DND-41 (cell line): ENCODE measurements around the gene ESR1.

Experiments
- ATAC-seq: fragments of 200-7000 bp; cut with Tn5 transposase; 3 replicates; pipeline ENCODE4 v1.9.1; 2021; ENCODE audit warnings: low read depth; ENCODE audit not compliant: insufficient read depth
- DNase-seq: peaks from one replicate; pipeline ENCODE4 v3.0.0-alpha.2; 2020
- H2AFZ ChIP-seq: 2 replicates; pipeline ENCODE4 v1.6.0; 2012; ENCODE audit warnings: low read depth, low read length
- H3K27ac ChIP-seq: 2 replicates; pipeline ENCODE4 v1.5.1; 2012; ENCODE audit warnings: low read length, inconsistent platforms
- H3K27me3 ChIP-seq: fragments of 200-600 bp; sonication (generic); 2 replicates; pipeline ENCODE4 v1.6.0; 2012; ENCODE audit warnings: low read length, mild to moderate bottlenecking, inconsistent platforms; ENCODE audit not compliant: insufficient read depth, poor library complexity
- H3K36me3 ChIP-seq: 2 replicates; pipeline ENCODE4 v1.5.1; 2012; ENCODE audit warnings: low read length, inconsistent platforms; ENCODE audit not compliant: insufficient read depth
- H3K4me1 ChIP-seq: 2 replicates; pipeline ENCODE4 v1.5.1; 2012; ENCODE audit warnings: mild to moderate bottlenecking, low read length; ENCODE audit not compliant: insufficient read depth
- H3K4me2 ChIP-seq: 2 replicates; pipeline ENCODE4 v1.6.0; 2012; ENCODE audit warnings: mild to moderate bottlenecking, moderate library complexity, low read length, inconsistent platforms; ENCODE audit not compliant: insufficient read depth
- H3K4me3 ChIP-seq, 2 experiments: fragments of 200-600 bp in 1 of 2; shearing (Covaris generic) in 1 of 2; 2 replicates each; pipeline ENCODE4 v1.5.1; 2012 to 2016; ENCODE audit warnings: inconsistent platforms in 2 of 2, low read length in 2 of 2, mild to moderate bottlenecking in 2 of 2, low read depth in 1 of 2, moderate library complexity in 1 of 2
- H3K79me2 ChIP-seq: 2 replicates; pipeline ENCODE4 v1.6.0; 2012; ENCODE audit warnings: low read length, inconsistent platforms; ENCODE audit not compliant: insufficient read depth
- H3K9ac ChIP-seq: 2 replicates; pipeline ENCODE4 v1.6.0; 2012; ENCODE audit warnings: low read depth, mild to moderate bottlenecking, inconsistent platforms, low read length, moderate library complexity
- H3K9me3 ChIP-seq: 2 replicates; pipeline ENCODE4 v1.5.1; 2012; ENCODE audit warnings: low read length, moderate library complexity, mild to moderate bottlenecking, inconsistent platforms; ENCODE audit not compliant: insufficient read depth, severe bottlenecking
- H4K20me1 ChIP-seq: 2 replicates; pipeline ENCODE4 v1.6.0; 2012; ENCODE audit warnings: low read length; ENCODE audit not compliant: insufficient read depth
- EZH2 ChIP-seq: IDR thresholded peaks from 3 replicates; pipeline ENCODE4 v1.6.1; 2012; ENCODE audit warnings: borderline replicate concordance, low read depth, mild to moderate bottlenecking, moderate library complexity, low read length, inconsistent platforms; ENCODE audit not compliant: severe bottlenecking
- TF ChIP-seq, protein P1 (sequence below): IDR thresholded peaks from 2 replicates; pipeline ENCODE4 v1.5.1; 2012; ENCODE audit warnings: borderline replicate concordance, low read length, moderate library complexity, mild to moderate bottlenecking; ENCODE audit not compliant: poor library complexity, severe bottlenecking; ENCODE audit errors: extremely low read depth

The ESR1 gene

DNA sequence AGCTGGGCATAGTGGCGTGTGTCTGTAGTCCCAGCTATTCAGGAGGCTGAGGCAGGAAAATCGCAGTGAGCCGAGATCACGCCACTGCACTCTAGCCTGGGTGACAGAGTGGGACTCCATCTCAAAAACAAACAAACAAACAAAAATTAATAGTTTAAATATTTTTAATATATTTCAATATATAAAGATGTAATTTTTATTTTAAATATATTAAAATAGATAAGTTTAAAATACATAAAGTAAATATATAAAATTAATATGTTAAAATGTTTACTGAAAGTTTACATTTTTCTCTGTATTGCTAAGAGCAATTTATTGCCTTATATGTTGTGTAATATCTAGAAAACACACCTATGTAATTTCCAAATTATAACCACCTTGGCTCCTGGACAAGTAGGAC is 44.7 kb upstream of the ESR1 start:
- Histone ChIP-seq H3K4me2 (no peak overlapping the region), H3K27ac (no peak overlapping the region), H3K79me2 (no peaks in the 10 kb centered on the region), H3K4me3 (no peak overlapping the region), H2AFZ (no peak overlapping the region), H3K4me1 (no peaks in the 10 kb centered on the region), H3K36me3 (no peaks in the 10 kb centered on the region), H4K20me1 (no peaks in the 10 kb centered on the region), H3K9me3 (no peaks in the 10 kb centered on the region), H3K27me3 (no peaks in the 10 kb centered on the region), H3K9ac (no peak overlapping the region)
- DNase-seq = no peak
- TF ChIP-seq EZH2 = no peak
- TF ChIP-seq, protein P1, sequence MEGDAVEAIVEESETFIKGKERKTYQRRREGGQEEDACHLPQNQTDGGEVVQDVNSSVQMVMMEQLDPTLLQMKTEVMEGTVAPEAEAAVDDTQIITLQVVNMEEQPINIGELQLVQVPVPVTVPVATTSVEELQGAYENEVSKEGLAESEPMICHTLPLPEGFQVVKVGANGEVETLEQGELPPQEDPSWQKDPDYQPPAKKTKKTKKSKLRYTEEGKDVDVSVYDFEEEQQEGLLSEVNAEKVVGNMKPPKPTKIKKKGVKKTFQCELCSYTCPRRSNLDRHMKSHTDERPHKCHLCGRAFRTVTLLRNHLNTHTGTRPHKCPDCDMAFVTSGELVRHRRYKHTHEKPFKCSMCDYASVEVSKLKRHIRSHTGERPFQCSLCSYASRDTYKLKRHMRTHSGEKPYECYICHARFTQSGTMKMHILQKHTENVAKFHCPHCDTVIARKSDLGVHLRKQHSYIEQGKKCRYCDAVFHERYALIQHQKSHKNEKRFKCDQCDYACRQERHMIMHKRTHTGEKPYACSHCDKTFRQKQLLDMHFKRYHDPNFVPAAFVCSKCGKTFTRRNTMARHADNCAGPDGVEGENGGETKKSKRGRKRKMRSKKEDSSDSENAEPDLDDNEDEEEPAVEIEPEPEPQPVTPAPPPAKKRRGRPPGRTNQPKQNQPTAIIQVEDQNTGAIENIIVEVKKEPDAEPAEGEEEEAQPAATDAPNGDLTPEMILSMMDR = no peak
- no peak for ATAC-seq

DNA sequence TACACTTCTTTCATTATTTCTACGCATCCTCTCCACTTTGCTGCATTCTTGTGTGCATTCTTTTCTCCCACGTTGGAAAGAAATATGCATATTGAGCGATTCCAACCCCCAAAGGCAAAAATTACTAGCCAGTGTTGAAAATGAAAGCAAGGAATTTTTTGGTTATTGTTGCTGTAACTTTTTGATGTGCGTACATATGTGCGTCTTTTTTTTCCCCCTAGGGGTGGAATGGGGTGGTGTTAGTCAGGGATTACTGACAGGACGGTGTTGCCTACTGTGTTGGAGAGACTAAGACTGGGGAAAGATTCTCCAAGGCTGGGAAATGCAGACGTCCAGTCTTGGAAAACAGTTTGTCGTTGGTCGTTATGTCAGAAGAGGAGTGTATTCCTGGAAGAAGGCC is 44.2 kb upstream of the ESR1 start:
- DNase-seq (no peak), ATAC-seq (no peak)
- Histone ChIP-seq H2AFZ (no peak overlapping the region), H3K27ac (no peak overlapping the region), H3K4me3 (no peak overlapping the region), H4K20me1 (no peaks in the 10 kb centered on the region), H3K9ac (no peak overlapping the region), H3K36me3 (no peaks in the 10 kb centered on the region), H3K4me2 (no peak overlapping the region), H3K79me2 (no peaks in the 10 kb centered on the region), H3K4me1 (no peaks in the 10 kb centered on the region), H3K27me3 (no peaks in the 10 kb centered on the region), H3K9me3 (no peaks in the 10 kb centered on the region)
- no peak for TF ChIP-seq EZH2
- TF ChIP-seq, protein P1 = peak; percentile 10

DNA sequence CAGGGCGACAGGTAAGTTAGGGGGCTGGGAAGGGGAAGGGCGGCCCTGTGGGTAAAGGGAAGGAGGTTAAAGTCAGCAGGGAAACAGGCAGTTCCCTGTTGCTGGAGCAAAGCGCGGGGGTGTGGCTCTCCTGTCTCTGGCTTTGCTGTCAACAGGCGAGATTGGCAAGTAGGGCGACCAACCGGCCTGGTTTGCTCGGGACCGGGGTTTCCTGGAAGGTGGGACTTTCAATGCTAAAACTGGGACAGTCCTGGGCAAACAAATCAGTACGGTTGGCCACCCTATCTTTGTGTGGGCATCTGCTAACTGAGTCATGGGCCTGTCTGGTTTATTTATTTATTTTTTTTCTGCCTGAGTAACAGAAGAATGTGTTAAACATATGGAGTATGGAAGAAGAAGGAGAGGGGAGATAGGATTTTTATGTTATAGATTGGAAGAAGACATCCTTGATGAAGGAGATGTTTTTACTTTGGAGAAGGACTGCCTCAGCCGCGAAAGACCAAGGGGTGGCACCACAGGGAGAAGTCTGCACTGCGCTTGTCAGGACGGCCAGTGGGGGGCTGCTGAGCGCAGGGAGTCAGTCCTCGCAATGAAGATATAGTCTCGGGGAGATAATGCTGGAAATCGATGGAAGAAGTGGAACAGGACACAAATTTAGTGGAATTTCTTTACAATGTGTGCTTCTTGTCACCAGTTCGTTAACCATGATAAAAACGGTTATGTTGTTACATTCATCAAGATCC is 43.4 kb upstream of the ESR1 start:
- no peak overlapping the region for H2AFZ ChIP-seq
- no peaks in the 10 kb centered on the region for H3K4me1 ChIP-seq
- no peak overlapping the region for H3K27ac ChIP-seq
- H3K27me3 ChIP-seq = no peaks in the 10 kb centered on the region
- H3K4me3 ChIP-seq = no peak overlapping the region
- H3K79me2 ChIP-seq = no peaks in the 10 kb centered on the region
- ATAC-seq (peak; percentile 65; the same call in 2 of the 3 replicates), DNase-seq (peak; percentile 28)
- no peaks in the 10 kb centered on the region for H3K9me3 ChIP-seq
- TF ChIP-seq EZH2 = no peak
- TF ChIP-seq, protein P1 = peak; percentile 51
- no peaks in the 10 kb centered on the region for H4K20me1 ChIP-seq
- no peak overlapping the region for H3K4me2 ChIP-seq
- H3K36me3 ChIP-seq = no peaks in the 10 kb centered on the region
- H3K9ac ChIP-seq = no peak overlapping the region
